Measurements from ENCODE around the gene ANKRD36.
"Not testable (repeated sequence)": the region's sequence is repeated elsewhere in the genome, so short reads cannot be mapped to it uniquely, and the experiment has no call there.

The ANKRD36 gene

GRCh38 chr2:97293687-97294086, 180.7 kb downstream of the ANKRD36 start:
- not testable (repeated sequence) for H3K36me3 Mint-ChIP-seq; H3K4me3 Mint-ChIP-seq; H3K27ac Mint-ChIP-seq; ATAC-seq (ENCODE audit: low read depth); H3K9me3 Mint-ChIP-seq; H3K4me1 Mint-ChIP-seq; DNase-seq (ENCODE audit: low spot score in 2 of 2); H3K27me3 Mint-ChIP-seq

All from memory B cell (primary cell).